CD14-positive monocyte (primary cell): ENCODE data around the gene GABARAPL1. TPM values are rescaled to one million over a fixed set of nuclear protein-coding genes. Genes with fewer than 3 reads are reported as not detected.

Experiments used
- DNase-seq, 3 donors: peaks; one replicate each; pipeline ENCODE4 v3.0.0-alpha.2; 2011 to 2022
- H2AFZ ChIP-seq: 2 replicates; pipeline ENCODE4 v1.6.0; 2012; ENCODE audit warnings: mild to moderate bottlenecking, low read depth, low read length, inconsistent platforms; ENCODE audit not compliant: insufficient read depth, poor library complexity, severe bottlenecking
- H3K27ac ChIP-seq, 2 donors: 1 replicate in 1 of 2; 2 replicates in 1 of 2; pipeline ENCODE4 v1.5.1; 2012 to 2013; ENCODE audit warnings: low read length in 2 of 2, control low read depth in 1 of 2, inconsistent platforms in 1 of 2, low read depth in 1 of 2, mild to moderate bottlenecking in 1 of 2
- H3K27me3 ChIP-seq, 2 donors: one replicate each; pipeline versions ENCODE4 v1.6.0 to v1.6.1; 2011 to 2013; ENCODE audit warnings: low read length in 2 of 2; ENCODE audit not compliant: control insufficient read depth in 2 of 2, insufficient read depth in 2 of 2
- H3K36me3 ChIP-seq, 2 donors: replicated peaks in 1 of 2; 1 replicate in 1 of 2; 2 replicates in 1 of 2; pipeline versions ENCODE4 v1.5.1 to v1.6.1; 2012 to 2013; ENCODE audit warnings: low read length in 2 of 2, control low read depth in 1 of 2, inconsistent platforms in 1 of 2, mild to moderate bottlenecking in 1 of 2; ENCODE audit not compliant: insufficient read depth in 2 of 2, control insufficient read depth in 1 of 2
- H3K4me1 ChIP-seq, 2 donors: 1 replicate in 1 of 2; 2 replicates in 1 of 2; pipeline versions ENCODE4 v1.5.1 to v1.6.1; 2012 to 2013; ENCODE audit warnings: low read length in 2 of 2, control low read depth in 1 of 2, inconsistent platforms in 1 of 2, mild to moderate bottlenecking in 1 of 2, moderate library complexity in 1 of 2; ENCODE audit not compliant: insufficient read depth in 2 of 2, control insufficient read depth in 1 of 2
- H3K4me2 ChIP-seq: replicated peaks from 2 replicates; pipeline ENCODE3; 2012; ENCODE audit warnings: low read length, moderate library complexity, mild to moderate bottlenecking; ENCODE audit not compliant: poor library complexity, severe bottlenecking; ENCODE audit errors: extremely low read depth
- H3K4me3 ChIP-seq, 3 experiments: fragments of 200-600 bp in 1 of 3; sonication (generic) in 1 of 3; replicated peaks in 1 of 3; 1 replicate in 2 of 3; 2 replicates in 1 of 3; pipeline ENCODE4 v1.5.1; 2011 to 2013; ENCODE audit warnings: low read length in 3 of 3, mild to moderate bottlenecking in 3 of 3, control low read depth in 2 of 3, low read depth in 2 of 3, inconsistent platforms in 1 of 3, moderate library complexity in 1 of 3
- H3K79me2 ChIP-seq: 2 replicates; pipeline ENCODE4 v1.6.0; 2012; ENCODE audit warnings: mild to moderate bottlenecking, control low read depth, inconsistent platforms, low read length, moderate library complexity; ENCODE audit not compliant: insufficient read depth
- H3K9ac ChIP-seq: 2 replicates; pipeline ENCODE4 v1.6.0; 2017; ENCODE audit warnings: low read length, mild to moderate bottlenecking; ENCODE audit not compliant: insufficient read depth, poor library complexity, severe bottlenecking
- H3K9me3 ChIP-seq, 2 donors: replicated peaks in 1 of 2; 1 replicate in 1 of 2; 2 replicates in 1 of 2; pipeline versions ENCODE4 v1.5.1 to v1.6.1; 2012 to 2013; ENCODE audit warnings: low read length in 2 of 2, control low read depth in 1 of 2; ENCODE audit not compliant: control insufficient read depth in 1 of 2, insufficient read depth in 1 of 2
- H4K20me1 ChIP-seq: 2 replicates; pipeline ENCODE4 v1.6.0; 2012; ENCODE audit warnings: mild to moderate bottlenecking, low read length, control low read depth, moderate library complexity; ENCODE audit not compliant: insufficient read depth
- H3K27ac Mint-ChIP-seq, 7 donors: one replicate each; pipeline ENCODE4 v1.8.0; 2020; ENCODE audit warnings: mild to moderate bottlenecking in 7 of 7, mixed read lengths in 7 of 7, moderate library complexity in 6 of 7, inconsistent platforms in 2 of 7
- H3K27me3 Mint-ChIP-seq, 3 donors: one replicate each; pipeline ENCODE4 v1.8.0; 2021 to 2022; ENCODE audit warnings: low read depth in 3 of 3, mild to moderate bottlenecking in 3 of 3, mixed read lengths in 3 of 3, moderate library complexity in 3 of 3, inconsistent platforms in 1 of 3
- H3K36me3 Mint-ChIP-seq, 2 donors: one replicate each; pipeline ENCODE4 v1.8.0; 2020; ENCODE audit warnings: mixed read lengths in 2 of 2, inconsistent platforms in 1 of 2, mild to moderate bottlenecking in 1 of 2
- H3K4me1 Mint-ChIP-seq: one replicate; pipeline ENCODE4 v1.8.0; 2020; ENCODE audit warnings: mild to moderate bottlenecking, mixed read lengths
- H3K4me3 Mint-ChIP-seq, 2 donors: one replicate each; pipeline ENCODE4 v1.8.0; 2020; ENCODE audit warnings: mild to moderate bottlenecking in 2 of 2, mixed read lengths in 2 of 2, moderate library complexity in 1 of 2
- H3K9me3 Mint-ChIP-seq, 7 donors: one replicate each; pipeline ENCODE4 v1.8.0; 2020 to 2022; ENCODE audit warnings: mixed read lengths in 7 of 7, mild to moderate bottlenecking in 6 of 7, moderate library complexity in 6 of 7, inconsistent platforms in 2 of 7
- CTCF ChIP-seq: fragments of 200-600 bp; IDR thresholded peaks from one replicate; pipeline ENCODE4 v1.8.0; 2022; ENCODE audit warnings: antibody characterized with exemption, mild to moderate bottlenecking
- WGBS: methylation state at CpG from one replicate; pipeline ENCODE4 v1.1.5; 2013; ENCODE audit warnings: missing lambda C conversion rate; ENCODE audit not compliant: insufficient coverage; 5-methylcytosine and 5-hydroxymethylcytosine counted together
- intact Hi-C, 2 donors: fragments of 100-400 bp; cut with micrococcal nuclease; formaldehyde crosslinking; loops; one replicate each; pipeline versions ENCODE4 v1.15.0 to v1.15.1; 2023
- polyA plus RNA-seq, 3 donors: library from polyadenylated mRNA; depleted of rRNA in 1 of 3; unstranded in 2 of 3; stranded (reverse) in 1 of 3; fragments of 300-500 nt in 2 of 3; fragments of >200 nt in 1 of 3; fragmentation: Illumina TruSeq in 2 of 3; gene quantifications; 1 replicate in 2 of 3; 2 replicates in 1 of 3; pipeline ENCODE4 v1.2.3, GENCODE V29; 2012 to 2021

The GABARAPL1 gene
- polyA plus RNA-seq, 3 donors, result 13.1 to 291 (median 15.5) TPM

DNA sequence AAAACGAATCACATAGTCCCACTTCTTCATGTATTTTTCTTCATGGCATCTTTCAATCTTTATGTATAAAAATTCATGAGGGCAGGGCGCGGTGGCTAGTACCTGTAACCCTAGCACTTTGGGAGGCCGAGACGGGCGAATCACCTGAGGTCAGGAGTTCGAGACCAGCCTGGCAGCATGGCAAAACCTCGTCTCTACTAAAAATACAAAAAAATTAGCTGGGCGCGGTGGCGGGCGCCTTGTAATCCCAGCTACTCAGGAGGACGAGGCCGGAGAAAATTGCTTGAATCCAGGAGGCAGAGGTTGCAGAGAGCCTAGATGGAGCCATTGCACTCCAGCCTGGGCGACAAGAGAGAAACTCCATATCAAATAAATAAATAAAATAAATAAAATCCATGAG, 2.5 kb upstream of the GABARAPL1 start:
- Histone ChIP-seq H3K9ac (no peak overlapping the region), H3K79me2 (peaks cover 3% of the 10 kb centered on the region), H3K4me2 (no peak overlapping the region), H3K9me3 (no peaks in the 10 kb centered on the region), H3K27ac (no peak overlapping the region), H3K4me1 (peaks cover 18 to 25% of the 10 kb centered on the region in 2 donors), H2AFZ (no peak overlapping the region), H3K27me3 (no peaks in the 10 kb centered on the region), H4K20me1 (peaks cover 19% of the 10 kb centered on the region), H3K4me3 (no peak overlapping the region), H3K36me3 (no peaks in the 10 kb centered on the region)
- TF ChIP-seq CTCF, result no peak
- H3K4me1 Mint-ChIP-seq, result peaks cover 13% of the 10 kb centered on the region
- peaks cover 0 to 2% (median 0%) of the 10 kb centered on the region in 7 donors for H3K9me3 Mint-ChIP-seq
- H3K27me3 Mint-ChIP-seq, result peaks cover 0 to 6% (median 3%) of the 10 kb centered on the region in 3 donors
- H3K27ac Mint-ChIP-seq, result peak overlapping the region in 1 of 7 donors; percentile 30
- H3K4me3 Mint-ChIP-seq, result no peak overlapping the region
- no peak for DNase-seq
- peaks cover 10 to 14% of the 10 kb centered on the region in 2 donors for H3K36me3 Mint-ChIP-seq
- intact Hi-C loops, result loop anchor here in 1 of 2 donors (10.0 kb wide), 3 partner anchors 55 to 345 kb away; partner anchors contain the start of gene CLEC2B
- WGBS, result 98% methylated on average over 11 of the region's 15 CpGs

DNA sequence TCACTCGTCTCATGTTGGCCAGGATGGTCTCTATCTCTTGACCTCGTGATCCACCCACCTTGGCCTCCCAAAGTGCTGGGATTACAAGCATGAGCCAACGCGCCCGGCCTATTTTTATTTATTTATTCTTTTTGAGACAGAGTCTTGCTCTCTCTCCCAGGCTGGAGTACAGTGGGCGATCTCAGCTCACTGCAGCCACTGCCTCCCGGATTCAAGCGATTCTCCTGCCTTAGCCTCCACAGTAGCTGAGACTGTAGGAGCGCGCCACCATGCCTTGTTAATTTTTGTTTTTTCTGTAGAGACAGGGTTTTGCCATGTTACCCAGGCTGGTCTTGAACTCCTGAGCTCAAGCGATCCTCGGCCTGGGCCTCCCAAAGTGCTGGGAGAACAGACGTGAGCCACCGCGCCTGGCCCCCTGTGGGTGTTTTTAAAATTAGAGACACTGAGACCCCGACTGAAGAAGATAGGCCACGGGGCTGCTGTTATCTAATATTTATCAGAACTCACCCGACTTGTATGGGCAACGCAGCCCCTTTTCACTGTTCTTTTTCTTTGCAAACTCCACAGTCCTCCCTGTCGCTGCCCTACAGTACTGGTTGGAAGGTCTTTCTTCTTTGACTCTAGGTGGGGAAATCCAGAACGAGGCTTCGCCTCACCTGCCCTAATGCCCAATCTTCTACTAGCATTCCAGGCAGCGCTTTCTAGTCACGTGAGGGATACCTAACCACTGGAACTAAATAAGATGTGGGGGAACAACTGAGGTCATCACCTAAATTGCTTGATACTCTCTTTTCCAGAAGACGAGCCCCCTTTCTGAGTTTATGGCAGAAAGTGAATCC, 1.4 kb upstream of the GABARAPL1 start:
- H3K4me1 Mint-ChIP-seq, result peaks cover 17% of the 10 kb centered on the region
- H3K4me3 Mint-ChIP-seq, result no peak overlapping the region
- Histone ChIP-seq H3K79me2 (peaks cover 3% of the 10 kb centered on the region), H3K27ac (peak overlapping the region in 1 of 2 donors; percentile 99), H3K4me1 (peaks cover 18 to 25% of the 10 kb centered on the region in 2 donors), H3K27me3 (no peaks in the 10 kb centered on the region), H3K4me3 (peak overlapping the region in 1 of 3 experiments; percentile 95), H4K20me1 (peaks cover 28% of the 10 kb centered on the region), H3K36me3 (no peaks in the 10 kb centered on the region), H3K4me2 (no peak overlapping the region), H3K9me3 (no peaks in the 10 kb centered on the region), H3K9ac (no peak overlapping the region), H2AFZ (no peak overlapping the region)
- no peak for DNase-seq
- peaks cover 0 to 6% (median 3%) of the 10 kb centered on the region in 3 donors for H3K27me3 Mint-ChIP-seq
- H3K27ac Mint-ChIP-seq, result peak overlapping the region; percentile 99 to 100 (median 99)
- H3K36me3 Mint-ChIP-seq, result peaks cover 19 to 22% of the 10 kb centered on the region in 2 donors
- intact Hi-C loops, result loop anchor here in 1 of 2 donors (10.0 kb wide), 3 partner anchors 57 to 347 kb away; partner anchors contain the start of gene CLEC2B
- WGBS, result 100% methylated on average over 3 of the region's 25 CpGs
- peaks cover 0 to 2% (median 0%) of the 10 kb centered on the region in 7 donors for H3K9me3 Mint-ChIP-seq
- no peak for TF ChIP-seq CTCF
